Measurements from ENCODE around the gene CNR2. TPM values are rescaled to one million over a fixed set of nuclear protein-coding genes. Genes with fewer than 3 reads are reported as not detected.

CNR2 gene
- total RNA-seq, 4 donors from 2014 or later: 1.6 to 3.4 TPM; not detected in 2

GRCh38 chr1:23889074-23889473 is 24.1 kb downstream of the CNR2 start:
- Histone ChIP-seq H3K27ac (no peak overlapping the region), H3K4me3 (no peak overlapping the region), H3K27me3 (no peaks in the 10 kb centered on the region), H3K36me3 (no peaks in the 10 kb centered on the region), H3K9me3 (no peaks in the 10 kb centered on the region), H3K4me1 (no peaks in the 10 kb centered on the region)
- no peak for DNase-seq
- in situ Hi-C loops (cut with MboI; ENCODE audit: low pct_ligation_motif_present in 1 of 4, low pct_unique_long_range_greater_than_20kb in 1 of 4, low sequenced_read_pairs in 3 of 4) (no loop called here), intact Hi-C loops (cut with DNase I; ENCODE audit: low total_unique reads) (no loop called here)
- WGBS, 2 donors (ENCODE audit: low coverage in 1 of 2): 68 to 75% methylated on average over 4 to 5 of the region's 5 CpGs
- no peak for TF ChIP-seq POLR2A (IDR thresholded peaks at IDR 0.05)
- TF ChIP-seq CTCF (IDR thresholded peaks at IDR 0.05): no peak
- no peak for TF ChIP-seq EP300 (IDR thresholded peaks at IDR 0.05; ENCODE audit: low read depth)
- no peak for TF ChIP-seq POLR2AphosphoS5 (IDR thresholded peaks at IDR 0.05)

GRCh38 chr1:23885222-23885621 is 27.9 kb downstream of the CNR2 start:
- no peak for TF ChIP-seq POLR2A (IDR thresholded peaks at IDR 0.05)
- TF ChIP-seq EP300 (IDR thresholded peaks at IDR 0.05; ENCODE audit: low read depth): no peak
- TF ChIP-seq POLR2AphosphoS5 (IDR thresholded peaks at IDR 0.05): no peak
- no peak for TF ChIP-seq CTCF (IDR thresholded peaks at IDR 0.05)
- Histone ChIP-seq H3K4me1 (no peaks in the 10 kb centered on the region), H3K4me3 (no peak overlapping the region), H3K27ac (no peak overlapping the region), H3K27me3 (no peaks in the 10 kb centered on the region), H3K36me3 (no peaks in the 10 kb centered on the region), H3K9me3 (no peaks in the 10 kb centered on the region)
- no peak for DNase-seq
- in situ Hi-C loops (cut with MboI; ENCODE audit: low pct_ligation_motif_present in 1 of 4, low pct_unique_long_range_greater_than_20kb in 1 of 4, low sequenced_read_pairs in 3 of 4) (no loop called here), intact Hi-C loops (cut with DNase I; ENCODE audit: low total_unique reads) (no loop called here)
- WGBS, 2 donors (ENCODE audit: low coverage in 1 of 2): 75% methylated on average over 4 of the region's 4 CpGs; no CpG with 5 or more reads in 1 of the 2 donors

GRCh38 chr1:23882746-23883145 is 30.4 kb downstream of the CNR2 start:
- DNase-seq: no peak
- in situ Hi-C loops (cut with MboI; ENCODE audit: low pct_ligation_motif_present in 1 of 4, low pct_unique_long_range_greater_than_20kb in 1 of 4, low sequenced_read_pairs in 3 of 4): no loop called here
- Histone ChIP-seq H3K4me3 (no peak overlapping the region), H3K27ac (no peak overlapping the region), H3K9me3 (peaks cover 21% of the 10 kb centered on the region in 2 donors), H3K4me1 (no peaks in the 10 kb centered on the region), H3K36me3 (no peaks in the 10 kb centered on the region), H3K27me3 (no peaks in the 10 kb centered on the region)
- no peak for TF ChIP-seq POLR2AphosphoS5 (IDR thresholded peaks at IDR 0.05)
- no peak for TF ChIP-seq EP300 (IDR thresholded peaks at IDR 0.05; ENCODE audit: low read depth)
- no peak for TF ChIP-seq POLR2A (IDR thresholded peaks at IDR 0.05)
- no peak for TF ChIP-seq CTCF (IDR thresholded peaks at IDR 0.05)
- 59 to 97% methylated on average over 4 of the region's 4 CpGs for WGBS, 2 donors (ENCODE audit: low coverage in 1 of 2)
- intact Hi-C loops (cut with DNase I; ENCODE audit: low total_unique reads): no loop called here

GRCh38 chr1:23879809-23880208 is 33.4 kb downstream of the CNR2 start:
- TF ChIP-seq CTCF (IDR thresholded peaks at IDR 0.05) (no peak), POLR2AphosphoS5 (IDR thresholded peaks at IDR 0.05) (no peak), EP300 (IDR thresholded peaks at IDR 0.05; ENCODE audit: low read depth) (no peak), POLR2A (IDR thresholded peaks at IDR 0.05) (no peak)
- DNase-seq: no peak
- 100% methylated on average over 1 of the region's 1 CpG; no CpG with 5 or more reads in 1 of the 2 donors for WGBS, 2 donors (ENCODE audit: low coverage in 1 of 2)
- Histone ChIP-seq H3K27ac (no peak overlapping the region), H3K4me1 (no peaks in the 10 kb centered on the region), H3K9me3 (peaks cover 22 to 24% of the 10 kb centered on the region in 2 donors), H3K36me3 (no peaks in the 10 kb centered on the region), H3K4me3 (no peak overlapping the region), H3K27me3 (no peaks in the 10 kb centered on the region)
- in situ Hi-C loops (cut with MboI; ENCODE audit: low pct_ligation_motif_present in 1 of 4, low pct_unique_long_range_greater_than_20kb in 1 of 4, low sequenced_read_pairs in 3 of 4): no loop called here
- intact Hi-C loops (cut with DNase I; ENCODE audit: low total_unique reads): no loop called here

All from transverse colon (tissue), 4 donors.